Kidney tubule cell (primary cell): ENCODE data around the gene INPP4A.
A peak's percentile ranks its signal among the peaks of the same experiment; 100 is the strongest.

Experiments
- DNase-seq: peaks from one replicate; pipeline ENCODE4 v3.0.0-alpha.2; 2018; ENCODE audit warnings: low spot score

The INPP4A gene

DNA sequence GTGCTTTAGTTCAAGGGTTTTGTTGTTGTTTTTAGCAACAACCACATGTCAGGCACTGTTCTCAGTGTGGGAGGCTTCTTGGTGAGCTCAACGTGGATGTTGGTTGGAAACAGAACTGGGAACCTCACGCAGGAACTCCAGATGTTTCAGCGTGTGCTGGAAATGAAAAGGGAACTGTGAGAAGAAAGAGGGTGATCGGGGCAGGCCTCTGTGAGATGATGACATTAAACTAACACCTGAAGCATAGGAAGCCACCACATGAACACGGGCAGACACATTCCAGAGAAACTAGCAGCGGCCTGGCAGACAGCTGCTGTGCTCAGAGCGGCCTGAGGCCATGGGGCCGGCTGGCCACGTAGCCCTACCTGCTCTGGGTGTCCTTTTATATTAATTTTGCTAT is 97.2 kb downstream of the INPP4A start:
- no peak for DNase-seq

DNA sequence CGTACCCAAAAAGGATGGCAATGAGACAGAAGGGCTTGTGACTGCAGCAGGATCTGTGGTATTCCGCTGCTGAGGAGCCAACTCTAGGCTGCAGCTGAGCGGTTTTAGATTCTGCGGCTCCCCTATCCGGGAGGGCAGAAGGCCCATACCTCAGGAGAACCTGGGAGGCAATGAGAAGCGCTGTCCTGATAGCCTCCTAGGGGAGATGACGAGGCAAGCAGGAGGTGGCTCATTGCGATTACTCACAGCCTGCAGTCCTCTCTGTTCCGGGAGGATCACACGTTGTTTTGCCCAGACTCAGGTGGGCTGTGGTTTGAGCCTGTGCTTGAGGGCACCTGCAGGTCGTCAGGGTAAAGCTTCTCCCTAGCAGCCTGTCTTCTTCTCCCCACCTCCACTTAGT is 98.6 kb downstream of the INPP4A start:
- no peak for DNase-seq

DNA sequence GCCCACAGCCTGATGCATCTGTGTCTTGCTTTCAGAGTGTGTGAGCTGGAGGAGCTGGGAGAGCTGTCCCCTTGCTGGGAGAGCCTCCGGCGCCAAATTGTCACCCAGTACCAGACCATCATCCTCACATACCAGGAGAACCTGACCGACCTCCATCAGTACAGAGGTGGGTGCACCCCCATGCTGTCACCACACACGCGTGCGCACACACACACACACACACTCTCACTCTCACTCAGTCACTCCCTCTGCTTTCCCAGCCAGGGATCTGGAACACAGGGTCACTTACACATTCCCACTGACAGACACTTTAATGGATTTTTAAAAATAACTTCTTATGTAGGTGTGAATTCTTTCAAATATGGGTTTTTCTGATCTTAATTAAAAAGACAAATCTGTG is 99.2 kb downstream of the INPP4A start:
- no peak for DNase-seq

DNA sequence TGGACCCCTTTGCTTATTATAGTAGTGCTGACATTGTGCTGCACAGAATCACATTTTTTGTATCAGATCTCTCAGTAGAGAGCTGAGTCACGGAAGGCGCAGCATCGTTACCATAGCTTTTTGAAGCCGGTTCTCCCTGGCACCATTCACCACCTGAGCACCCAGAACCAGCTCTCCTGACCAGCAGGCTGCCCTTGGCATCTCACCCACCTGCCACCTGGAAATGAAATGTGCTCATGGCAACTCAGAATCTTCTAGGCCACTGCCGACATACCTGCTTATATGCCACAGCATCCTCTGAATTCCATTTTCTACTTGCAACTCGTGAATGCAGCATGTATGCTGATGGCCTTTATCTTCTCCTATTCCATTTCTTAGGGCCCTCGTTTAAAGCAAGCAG is 100.9 kb downstream of the INPP4A start:
- DNase-seq: no peak

DNA sequence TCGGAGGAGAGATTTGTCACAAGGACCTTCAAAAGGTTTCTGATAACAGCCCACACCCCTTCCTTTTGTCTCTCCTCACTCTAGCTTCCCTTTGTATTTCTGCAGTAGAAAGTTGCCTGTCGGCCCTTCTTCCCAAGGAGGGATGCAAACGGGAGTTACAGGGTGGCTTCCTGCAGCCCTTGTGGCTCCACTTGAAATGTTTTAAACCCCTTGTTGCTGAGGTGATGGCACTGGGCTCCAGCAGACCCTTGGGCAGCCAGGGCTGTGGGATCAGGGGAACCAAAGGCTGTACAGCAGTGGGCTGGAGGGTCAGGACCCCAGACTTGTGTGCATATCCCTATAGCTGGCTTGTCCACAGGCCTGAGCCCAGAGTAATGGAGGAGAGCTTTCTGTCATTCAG is 101.5 kb downstream of the INPP4A start:
- no peak for DNase-seq

DNA sequence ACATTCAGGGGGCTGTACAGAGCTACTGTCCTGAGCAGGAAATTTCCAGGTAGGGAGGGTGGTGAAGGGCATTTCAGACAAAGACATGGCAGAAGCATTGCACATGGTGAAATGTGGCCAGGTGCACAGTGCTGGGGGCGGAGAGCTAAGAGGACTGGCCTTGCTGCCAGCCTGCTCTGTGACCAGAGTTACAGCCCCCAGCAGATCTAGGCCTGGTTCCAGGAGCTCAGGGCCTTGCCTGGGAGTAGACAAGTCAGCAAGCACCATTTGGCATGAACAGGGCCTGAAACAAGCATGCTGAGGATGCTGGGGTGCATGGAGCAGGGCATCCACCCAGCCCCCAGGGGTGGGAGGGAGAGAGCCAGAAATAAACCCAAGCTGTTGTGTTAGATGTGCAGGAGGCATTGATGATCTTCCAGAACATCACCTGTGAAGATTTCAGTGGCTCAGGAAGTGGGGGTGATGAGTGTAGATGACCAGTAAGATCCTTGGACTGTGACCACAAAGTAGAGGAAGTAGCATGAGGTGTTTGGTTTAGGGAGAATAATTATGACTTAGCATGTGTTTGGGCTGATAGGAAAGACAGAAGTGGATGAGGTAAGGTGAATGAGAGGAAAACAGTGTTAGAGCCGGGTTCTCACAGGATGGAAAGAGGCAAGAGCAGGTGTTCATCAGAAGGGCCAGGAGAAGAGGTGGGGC is 102.6 kb downstream of the INPP4A start:
- peak; percentile 56 for DNase-seq

DNA sequence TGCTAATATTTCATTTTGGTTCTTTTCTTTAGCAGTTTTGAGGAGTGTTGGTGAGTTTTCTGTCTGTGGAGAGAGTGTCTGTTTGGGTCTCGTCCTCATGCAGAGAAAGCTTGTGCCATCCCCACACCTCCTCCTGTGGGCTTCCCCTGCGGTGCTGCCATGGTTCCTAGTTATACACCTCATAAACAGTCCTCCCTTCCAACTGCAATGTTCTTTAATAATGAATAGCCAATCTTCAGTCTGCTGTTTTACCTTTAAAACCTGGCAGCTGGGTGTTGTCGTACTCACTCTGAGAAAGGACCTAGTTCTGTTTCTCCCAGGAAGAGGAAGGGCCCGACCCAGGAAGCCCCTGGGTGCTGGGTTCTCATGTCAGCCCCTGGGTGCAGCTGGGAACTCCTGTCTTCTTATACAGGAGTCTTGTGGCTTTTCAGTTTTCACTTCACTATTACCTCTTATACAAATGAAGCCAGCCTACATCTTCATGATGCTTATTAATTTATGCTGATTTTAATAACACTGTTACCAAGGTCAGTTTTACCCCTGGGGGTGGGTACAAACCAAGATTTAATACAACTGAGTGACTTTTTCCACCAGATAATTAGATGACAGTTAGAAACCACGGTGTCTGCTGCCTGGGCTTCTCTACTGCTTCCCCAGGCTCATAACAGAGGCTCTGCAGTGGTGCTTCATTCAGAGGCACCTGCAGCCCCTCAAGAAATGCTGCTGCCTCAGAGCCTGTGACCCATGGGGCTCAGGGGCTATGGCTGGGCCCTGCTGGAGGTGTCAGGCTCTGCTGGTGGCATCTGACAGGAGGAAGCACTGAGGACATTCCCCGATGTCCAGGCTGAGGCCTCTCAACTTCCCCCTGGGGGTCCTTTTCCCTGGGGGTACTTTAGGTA is 104.5 kb downstream of the INPP4A start:
- no peak for DNase-seq

DNA sequence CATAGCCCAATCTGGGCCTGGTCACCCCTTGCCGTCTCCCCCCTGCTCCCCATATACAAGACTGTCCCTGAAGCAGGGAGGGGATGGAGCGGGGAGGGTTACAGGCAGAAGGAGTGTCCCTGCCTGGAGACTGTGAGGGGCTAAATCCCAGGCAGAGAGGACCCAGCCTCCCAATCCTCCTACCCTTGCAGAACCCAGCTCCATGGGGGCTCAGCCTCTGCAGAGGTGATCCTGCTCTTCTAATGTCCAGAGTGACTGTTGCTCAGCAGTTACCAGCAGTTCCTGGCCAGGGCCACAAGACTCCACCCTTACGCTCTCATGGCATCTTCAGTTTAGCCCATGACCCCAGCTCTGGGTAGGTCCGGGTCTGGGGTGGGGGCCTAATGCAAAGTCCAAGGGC is 105.5 kb downstream of the INPP4A start:
- no peak for DNase-seq

DNA sequence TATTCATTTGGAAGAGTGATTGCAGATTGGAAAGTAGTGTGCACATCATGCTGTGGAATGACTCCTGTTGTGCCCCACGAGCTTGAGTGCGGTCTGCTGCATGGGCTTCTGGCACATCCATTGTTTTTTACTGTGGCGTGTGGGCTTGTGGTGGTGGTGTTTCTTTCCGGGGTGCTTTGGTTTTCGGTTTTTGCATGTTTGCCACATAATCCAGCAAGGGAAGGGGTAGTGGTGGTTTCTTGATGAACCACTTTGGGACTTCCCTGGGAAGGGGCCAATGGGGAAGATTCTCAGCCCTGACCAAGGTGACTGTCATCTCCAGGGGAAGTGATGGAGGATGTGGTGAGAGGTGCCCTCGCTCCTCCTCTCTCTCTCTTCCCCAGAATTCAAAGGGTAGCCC is 106.7 kb downstream of the INPP4A start:
- no peak for DNase-seq

DNA sequence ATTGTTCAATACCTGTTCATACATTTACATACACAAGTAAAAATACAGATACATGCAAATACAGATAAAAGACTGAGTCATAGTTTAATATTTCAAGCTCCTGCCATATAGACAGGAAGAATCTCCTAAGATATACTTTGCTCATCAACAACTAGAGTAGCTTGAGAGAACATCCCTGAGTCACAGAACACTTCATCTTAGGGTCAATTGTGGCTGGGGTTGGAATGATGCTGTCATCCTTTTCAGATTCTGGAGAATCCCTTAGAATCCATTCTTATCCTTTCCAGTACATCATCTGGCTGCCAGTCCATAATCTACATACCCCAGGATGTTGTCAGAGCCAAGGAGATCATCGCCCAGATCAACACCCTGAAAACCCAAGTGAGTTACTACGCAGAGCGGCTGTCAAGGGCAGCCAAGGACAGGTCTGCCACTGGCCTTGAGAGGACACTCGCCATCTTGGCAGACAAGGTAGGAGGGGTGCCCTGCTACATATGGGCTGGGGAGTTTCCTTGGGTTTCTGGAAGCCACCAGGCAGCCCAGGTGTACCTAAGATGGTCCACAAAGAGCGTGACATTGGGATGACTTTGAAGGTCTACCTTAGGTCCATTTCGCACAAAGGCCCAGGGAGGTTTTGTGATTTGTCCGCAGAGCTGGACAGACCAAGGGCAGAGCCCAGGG is 108.0 kb downstream of the INPP4A start:
- peak; percentile 25 for DNase-seq

DNA sequence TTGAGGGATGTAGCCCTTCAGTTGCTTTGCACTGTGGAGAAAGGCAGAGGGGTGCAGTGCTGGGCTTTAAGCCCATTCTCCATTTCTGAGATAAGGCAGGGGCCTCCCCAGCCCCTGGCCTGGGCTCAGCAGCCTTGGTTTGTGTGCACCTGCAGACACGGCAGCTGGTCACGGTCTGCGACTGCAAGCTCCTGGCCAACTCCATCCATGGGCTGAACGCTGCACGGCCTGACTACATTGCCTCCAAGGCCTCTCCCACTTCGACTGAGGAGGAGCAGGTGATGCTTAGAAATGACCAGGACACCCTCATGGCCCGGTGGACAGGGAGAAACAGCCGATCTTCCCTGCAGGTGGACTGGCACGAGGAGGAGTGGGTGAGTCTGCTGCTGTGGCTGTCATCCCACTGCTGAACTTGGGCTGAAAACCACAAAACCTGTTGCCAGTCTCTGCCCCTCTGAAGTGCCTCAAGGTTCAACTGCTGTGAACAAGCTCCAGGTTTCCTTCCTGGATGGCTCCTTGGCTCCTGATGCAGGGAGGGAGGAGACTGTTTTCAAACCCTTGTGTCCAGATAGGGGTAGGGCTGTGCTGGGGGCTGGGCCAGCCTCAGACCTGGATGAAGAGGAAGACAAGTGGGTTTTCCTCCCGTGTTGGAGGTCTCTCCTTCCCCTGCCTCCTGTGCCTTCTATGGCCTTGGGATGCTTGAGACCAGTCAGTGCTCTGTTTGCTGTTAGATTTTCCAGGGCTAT is 109.6 kb downstream of the INPP4A start:
- no peak for DNase-seq

DNA sequence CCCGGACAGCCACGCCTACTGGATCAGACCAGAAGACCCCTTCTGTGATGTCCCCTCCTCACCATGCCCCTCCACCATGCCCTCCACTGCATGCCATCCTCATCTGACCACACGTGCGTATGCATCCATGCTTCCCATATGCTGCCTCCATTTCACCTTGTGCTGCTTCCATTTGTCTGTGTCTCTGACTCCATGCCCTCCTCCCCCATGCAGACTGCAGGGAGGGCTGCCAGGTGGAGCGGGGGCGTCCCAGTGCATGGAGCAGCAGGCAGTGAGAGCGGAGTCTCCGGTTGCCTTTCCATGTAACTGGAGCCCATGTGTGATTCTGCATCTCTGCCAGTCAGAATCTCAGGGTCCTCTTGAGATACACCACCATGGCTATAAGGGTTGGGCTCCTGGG is 111.0 kb downstream of the INPP4A start:
- no peak for DNase-seq

DNA sequence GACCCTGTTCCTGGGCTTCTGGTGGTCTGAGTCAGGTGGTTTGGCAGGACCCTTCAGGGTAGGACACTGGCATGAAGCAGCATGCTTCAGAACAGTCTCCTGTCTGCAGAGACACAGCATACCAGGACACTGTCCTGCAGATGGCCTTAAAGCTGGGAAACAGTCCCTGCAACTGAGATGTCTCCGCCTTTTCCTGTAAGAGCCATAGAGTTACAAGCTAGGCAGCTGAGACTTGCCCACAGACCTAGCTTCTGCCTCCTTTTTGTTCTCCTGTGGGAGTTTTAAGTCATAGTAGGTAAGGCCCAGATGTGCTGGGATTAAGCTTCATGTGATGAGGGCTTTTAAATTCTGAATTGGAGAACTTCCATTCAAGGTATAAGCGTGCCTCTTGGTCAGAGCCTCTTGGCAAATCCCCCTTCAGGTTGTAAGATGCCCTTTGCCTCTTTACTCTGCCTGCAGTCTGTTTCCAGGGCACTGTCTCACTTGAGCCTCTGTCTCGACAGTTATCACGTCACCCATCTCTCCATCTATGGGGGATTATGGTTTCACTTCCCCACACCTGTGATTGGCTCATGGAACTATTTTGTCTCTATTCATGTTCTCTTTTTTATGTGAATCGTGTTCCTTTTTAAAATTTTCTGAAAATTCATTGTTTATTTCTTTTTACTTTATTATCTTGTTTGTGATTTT is 111.8 kb downstream of the INPP4A start:
- no peak for DNase-seq

DNA sequence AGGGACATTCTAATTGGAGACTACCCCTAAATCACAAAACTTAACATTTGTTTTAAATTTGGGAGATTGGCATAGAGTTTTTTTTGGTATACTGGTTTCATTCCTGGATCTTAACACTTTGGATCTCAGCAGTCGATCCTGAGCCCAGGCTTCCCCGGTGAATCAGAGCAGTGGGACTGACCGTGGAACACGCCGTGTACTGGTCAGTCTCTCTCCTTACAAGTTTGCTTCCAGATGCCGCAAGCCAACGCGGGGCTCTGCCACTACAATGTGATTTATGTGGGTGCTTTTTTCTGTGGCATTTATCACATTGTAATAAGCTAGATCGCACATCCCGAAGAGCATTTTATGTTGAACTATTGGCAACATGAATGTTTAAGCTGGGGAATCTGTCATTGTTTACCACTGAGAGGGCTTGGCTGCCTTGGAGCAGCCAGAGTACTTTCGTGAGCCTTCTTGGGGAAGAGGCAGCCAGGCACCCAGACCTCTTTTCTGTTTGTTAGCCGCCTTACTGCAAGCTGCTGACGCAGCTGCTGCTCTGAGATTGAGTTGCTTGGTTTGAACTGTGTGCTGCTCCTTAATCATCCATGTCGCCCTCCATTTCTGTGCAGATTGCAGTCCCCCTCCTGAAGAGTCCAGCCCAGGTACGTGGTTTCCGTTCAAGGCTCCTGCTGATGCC is 114.3 kb downstream of the INPP4A start:
- no peak for DNase-seq

DNA sequence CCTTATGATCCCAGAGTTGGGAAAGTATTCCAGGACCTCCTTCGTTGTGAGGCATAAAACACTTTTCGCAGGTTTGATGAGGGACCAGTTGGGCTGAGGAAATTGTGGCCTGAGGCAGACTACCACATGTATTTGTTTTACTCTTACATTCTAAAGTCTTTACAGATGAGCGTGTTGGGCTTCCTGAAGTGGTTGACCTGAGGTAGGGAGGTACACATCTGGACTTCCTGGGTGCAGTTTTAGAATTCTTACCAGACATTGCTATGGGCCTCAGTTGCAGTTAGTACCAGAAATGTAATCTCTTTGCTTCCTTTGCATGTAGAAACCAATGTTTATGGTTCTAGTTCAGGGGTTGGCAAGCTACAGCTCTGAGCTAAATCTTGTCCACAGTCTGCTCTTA is 114.9 kb downstream of the INPP4A start:
- DNase-seq: peak; percentile 9

DNA sequence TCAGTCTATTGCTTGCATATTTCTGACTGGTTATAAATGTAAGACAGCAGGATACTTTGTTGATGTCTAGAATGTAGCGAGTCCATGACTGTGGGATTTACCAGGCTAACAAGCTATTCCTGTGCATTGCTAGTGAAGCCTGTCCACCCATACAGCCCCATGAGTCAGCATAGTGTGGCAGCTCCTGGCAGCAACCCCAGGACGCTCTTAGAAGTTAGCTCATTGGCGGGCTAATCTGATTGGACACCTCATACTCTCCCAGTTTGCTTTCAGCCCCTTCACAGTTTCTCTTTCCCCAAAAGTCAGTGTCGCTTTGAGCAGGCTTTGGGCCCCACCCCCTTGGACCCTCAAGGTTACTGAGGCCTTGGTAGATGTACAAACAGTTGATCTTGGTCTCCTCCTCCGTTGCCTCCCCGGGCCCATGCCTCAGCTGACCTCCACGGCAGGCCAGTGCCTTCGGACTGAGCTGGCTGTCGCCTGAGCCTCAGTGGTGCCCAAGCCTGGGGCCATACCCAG is 115.7 kb downstream of the INPP4A start:
- peak; percentile 71 for DNase-seq

DNA sequence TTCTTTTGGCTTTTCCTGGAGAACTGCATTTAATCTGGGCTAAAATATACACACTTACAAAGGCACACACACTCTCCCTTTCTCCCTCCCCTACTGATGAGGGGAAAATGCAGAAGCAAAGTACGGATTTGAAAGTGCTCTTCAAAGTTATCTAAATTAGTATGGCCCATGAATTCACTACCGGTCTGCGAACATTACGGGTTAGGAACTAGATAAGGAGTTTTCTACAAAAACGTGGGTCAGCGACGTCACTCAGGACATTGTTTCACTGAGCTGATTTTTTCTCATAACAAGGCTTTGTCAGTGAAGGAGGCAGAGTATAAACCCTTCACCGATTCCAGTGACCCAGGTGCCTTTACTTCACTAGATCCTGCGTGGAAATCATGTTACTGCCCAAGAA is 116.4 kb downstream of the INPP4A start:
- no peak for DNase-seq

DNA sequence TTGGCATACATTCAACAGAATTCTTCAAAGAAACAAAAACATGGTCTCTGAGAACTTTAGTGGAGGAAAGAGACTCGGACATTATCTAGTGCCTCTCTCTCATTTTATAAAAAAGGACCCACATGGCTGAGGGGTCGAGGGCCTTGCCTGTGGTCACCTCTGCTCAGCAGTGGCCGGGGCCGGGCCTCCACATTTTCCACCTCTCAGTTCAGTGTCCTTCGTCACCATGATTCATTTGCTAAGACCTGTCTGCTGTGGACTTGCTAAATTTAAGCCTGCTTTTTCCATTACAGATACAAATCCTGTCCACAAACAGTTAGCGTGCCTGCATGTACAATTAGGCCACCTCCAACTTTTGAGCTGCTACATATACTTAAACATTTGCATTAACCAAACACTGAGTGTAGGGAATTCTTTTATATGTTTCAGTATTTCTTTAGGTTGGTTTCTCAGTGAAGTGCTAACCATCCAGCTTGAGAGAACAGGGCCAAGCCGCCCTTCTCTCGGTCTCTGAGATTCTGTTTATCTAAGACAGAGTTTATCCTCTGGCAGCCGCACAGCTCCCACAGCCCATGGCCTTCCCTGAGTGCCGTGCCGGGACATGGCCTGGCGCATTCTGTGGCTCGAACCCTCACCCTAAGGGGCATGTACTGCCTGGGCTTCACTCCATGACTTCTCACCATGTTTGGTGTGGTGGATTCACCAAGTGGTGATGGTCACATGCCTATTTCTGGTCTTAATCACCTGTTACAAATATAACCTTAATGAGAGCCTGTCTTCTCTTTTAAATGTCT is 117.4 kb downstream of the INPP4A start:
- DNase-seq: no peak

DNA sequence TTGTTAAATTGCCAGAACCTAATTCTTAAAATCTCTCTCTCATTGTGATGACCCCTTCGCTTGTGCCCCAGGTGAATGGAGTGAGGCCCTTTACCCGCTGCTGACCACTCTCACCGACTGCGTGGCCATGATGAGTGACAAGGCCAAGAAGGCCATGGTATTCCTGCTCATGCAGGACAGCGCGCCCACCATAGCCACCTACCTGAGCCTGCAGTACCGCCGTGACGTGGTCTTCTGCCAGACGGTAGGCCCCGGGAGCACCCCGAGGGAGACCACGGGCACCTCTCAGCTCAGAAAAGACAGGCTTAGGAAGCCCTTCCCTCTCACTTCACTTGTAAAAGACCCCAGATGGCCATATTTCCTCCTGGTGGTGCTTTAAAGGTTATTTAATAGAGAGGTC is 118.7 kb downstream of the INPP4A start:
- no peak for DNase-seq

DNA sequence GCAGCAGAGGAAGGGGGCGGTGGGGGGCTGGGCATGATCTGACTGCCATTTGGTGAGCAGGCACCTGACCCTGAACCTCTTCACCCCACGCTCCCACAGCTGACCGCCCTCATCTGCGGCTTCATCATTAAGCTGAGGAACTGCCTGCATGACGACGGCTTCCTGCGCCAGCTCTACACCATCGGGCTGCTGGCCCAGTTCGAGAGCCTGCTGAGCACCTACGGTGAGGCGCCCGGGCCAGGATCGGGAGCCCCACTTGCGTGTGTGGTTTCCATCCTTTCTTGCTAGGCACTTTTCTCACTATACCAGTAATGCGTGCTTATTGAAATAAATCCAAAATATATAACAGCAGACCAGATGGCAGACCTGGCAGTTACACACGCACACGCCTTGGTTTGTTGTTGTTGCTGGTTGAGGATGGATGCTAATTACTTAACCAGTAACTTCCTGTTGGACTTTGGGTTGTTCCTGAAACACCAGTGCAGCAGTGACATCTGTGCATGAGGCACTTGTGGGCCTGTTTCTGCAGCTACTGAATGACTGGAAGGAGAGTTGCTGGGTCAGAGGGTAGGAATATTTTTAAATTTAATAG is 120.0 kb downstream of the INPP4A start:
- no peak for DNase-seq
